Cerebellar cortex (tissue), 1 donor: Measurements from ENCODE around the gene CRADD.

Experiments
- DNase-seq: peaks from one replicate; pipeline ENCODE4 v3.0.0-alpha.2; 2015; ENCODE audit warnings: low spot score

The CRADD gene

DNA sequence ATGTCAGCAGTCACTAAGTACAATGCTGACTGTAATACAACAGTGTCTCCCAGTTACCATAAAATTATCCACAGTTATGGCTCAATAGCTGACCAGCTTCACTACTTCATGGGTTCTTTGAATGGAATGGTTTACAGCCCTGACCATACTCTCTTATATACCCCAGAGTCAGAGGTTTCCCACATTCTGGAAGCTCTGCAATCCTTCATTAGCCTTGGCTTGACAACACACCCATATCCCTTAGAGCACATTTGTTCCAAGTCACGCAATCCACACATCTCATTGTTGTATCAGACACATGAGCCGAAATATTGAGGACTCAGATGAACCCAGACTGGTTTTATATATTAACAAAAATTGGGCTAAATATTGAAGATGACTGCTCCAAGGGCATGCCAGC, 261.8 kb downstream of the CRADD start:
- DNase-seq = no peak

- DNase-seq = no peak
These were observed 262.6 kb downstream of the CRADD start for GRCh38 chr12:93939641-93940325.

DNA sequence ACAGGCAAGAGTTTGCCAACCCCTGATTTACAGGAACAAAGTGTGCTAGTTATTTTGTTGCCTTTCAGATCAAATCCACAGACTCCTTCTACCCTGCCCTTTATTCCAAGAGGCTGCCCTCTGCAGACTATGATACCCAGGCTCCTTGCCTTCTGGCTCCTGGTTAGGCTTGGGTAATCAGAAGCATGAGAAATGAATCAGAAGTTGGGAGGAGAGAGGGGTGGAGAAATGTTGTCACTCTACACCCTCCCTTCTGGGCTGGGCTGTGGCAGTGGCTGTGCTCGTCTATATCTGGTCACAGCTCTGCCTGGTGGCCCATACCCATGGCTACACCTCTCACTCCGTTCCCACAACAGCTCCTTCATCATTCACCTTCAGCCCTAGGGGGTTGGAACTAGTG, 266.6 kb downstream of the CRADD start:
- DNase-seq = no peak

DNA sequence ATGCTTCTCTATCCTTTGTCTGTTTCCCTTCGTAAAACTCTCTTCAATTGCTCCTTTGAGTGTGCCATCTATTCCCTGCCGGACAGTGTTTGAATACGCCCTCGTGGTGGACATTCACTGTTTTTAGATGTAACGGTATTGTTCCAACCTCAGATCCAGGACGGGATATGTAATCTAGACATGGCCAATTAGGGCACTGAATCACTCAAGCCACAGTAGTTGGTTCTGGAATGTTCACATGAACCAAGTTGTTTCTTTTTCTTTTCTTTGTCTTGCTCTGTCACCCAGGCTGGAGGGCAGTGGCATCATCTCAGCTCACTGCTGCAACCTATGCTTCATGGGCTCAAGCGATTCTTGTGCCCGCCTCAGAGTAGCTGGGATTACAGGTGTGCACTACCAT, 267.0 kb downstream of the CRADD start:
- DNase-seq = no peak
